ENCODE data around the gene COG5.
"Not testable (repeated sequence)": the region's sequence is repeated elsewhere in the genome, so short reads cannot be mapped to it uniquely, and the experiment has no call there.

COG5 gene

DNA sequence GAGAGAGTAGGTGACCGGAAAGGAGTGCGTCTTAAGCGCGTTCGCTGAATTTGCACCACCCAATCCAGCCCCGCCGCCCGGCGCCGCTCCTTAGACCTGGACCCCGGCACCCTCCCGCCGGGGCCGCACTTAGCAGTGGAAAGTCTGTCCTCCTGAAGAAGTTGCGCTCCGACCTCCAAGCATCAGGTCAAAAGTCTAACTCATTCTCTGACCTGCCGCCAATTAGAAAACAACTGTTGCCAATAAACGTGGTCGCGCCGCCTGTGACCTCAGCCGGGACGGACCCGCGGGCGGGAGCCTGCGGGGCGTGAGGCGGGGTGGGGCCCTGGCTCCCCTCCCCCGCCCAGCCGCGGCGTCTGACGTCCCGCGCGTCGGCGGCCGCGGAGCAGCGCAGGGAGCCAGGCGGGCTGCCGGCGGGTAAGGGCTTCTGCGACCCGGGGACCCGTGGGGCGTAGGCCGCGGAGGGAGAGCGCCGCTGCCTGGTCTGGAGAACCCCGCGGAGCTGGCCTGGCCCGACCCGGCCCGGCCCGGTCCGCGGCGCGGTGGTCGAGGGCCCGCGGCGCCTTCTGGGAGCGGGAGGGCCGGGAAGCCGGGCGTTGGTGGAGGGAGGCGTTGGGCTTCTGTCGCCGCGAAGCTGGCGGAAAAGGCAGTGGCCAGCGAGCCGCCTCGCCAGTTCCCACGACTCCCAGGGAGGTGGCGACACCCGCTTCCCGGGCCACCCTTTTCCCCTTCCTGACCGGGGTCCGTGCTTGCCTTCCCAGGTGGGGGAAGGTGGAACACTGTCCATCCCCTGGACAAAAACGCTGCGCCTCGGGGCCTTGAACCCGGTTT is 16.4 kb upstream of the COG5 start, which contains the start of gene BCAP29:
Gene BCAP29, plus strand, starts transcription at position 362 of the 831 bp plus-strand sequence. CDS start 527 bp downstream, outside the sequence.
- peak; percentile 79 for DNase-seq (ENCODE audit: low read depth)

DNA sequence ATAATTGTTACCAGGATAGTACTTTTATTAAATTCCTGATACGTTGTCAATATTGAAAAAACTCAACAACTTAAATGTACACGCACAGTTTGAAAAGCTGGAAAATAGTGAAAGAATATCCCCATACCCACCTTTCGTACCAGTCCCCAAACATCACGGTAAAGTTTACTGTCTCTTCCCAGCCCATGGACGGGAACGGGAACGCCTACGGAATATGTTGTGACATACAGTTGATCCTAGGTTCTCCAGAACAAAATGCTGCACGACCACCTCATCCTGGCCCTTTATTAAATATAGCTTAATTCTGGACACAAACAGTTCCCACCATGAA is 15.8 kb upstream of the COG5 start:
- no peak for DNase-seq (ENCODE audit: low read depth)

- DNase-seq (ENCODE audit: low read depth), result no peak
Observed at GRCh38 chr7:107573537-107573936, 9.8 kb upstream of the COG5 start.

DNA sequence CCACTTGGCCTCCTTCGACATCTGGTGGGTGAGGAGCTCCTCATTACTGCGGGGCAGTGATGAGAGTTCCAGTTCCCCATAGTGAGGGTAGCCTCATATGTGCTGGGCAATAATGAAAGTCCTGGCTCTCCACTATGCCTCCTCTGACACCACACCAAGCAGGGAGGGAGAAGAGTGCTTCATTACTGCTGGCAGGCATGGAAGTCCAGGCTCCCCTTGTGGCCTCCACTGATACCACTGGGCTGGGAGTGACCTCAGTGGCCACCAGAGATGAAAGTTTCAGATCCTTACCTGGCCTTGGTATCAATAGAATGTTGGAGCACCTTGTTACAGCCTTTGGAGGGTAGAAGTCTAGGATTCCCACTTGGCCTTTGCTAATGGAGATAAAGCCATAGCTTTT is 6.6 kb upstream of the COG5 start:
- DNase-seq (ENCODE audit: low read depth), result no peak

- DNase-seq (ENCODE audit: low read depth), result peak; percentile 90
Observed at GRCh38 chr7:107564553-107565298, 1.0 kb upstream of the COG5 start.

DNA sequence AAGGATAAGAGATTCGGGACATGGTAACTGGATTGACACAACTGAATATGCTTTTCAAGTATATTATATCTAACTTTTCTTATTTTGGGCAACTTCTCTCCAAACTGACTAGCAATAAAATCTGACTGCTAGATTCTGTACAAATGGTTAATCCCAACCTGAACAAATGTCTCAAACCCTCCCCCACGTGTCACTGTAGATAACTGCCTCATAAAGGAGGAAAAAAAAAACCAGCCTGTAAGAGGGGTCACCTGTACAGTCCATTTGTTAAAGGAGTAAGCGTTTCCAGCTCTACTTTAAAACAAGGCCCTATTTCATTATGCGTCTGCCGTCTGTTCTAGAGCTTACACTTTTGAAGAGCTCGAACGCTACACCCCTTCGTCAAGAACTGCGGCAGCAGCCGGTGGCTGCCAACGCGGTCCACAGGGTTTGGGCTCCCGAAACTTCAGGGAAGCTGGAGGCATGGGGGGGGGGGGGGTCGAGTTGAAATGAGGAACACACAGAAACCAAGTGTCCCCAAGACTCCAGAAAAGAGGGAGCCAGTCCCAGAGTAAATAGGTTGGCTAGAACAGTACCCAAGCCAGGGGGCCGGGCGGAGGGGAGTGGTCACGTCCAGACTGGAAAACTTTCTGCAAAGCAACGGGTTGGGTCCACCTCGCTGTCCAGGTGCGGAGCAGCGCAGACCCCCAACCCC is 492 bp downstream of the COG5 start:
- no peak for DNase-seq (ENCODE audit: low read depth)

DNA sequence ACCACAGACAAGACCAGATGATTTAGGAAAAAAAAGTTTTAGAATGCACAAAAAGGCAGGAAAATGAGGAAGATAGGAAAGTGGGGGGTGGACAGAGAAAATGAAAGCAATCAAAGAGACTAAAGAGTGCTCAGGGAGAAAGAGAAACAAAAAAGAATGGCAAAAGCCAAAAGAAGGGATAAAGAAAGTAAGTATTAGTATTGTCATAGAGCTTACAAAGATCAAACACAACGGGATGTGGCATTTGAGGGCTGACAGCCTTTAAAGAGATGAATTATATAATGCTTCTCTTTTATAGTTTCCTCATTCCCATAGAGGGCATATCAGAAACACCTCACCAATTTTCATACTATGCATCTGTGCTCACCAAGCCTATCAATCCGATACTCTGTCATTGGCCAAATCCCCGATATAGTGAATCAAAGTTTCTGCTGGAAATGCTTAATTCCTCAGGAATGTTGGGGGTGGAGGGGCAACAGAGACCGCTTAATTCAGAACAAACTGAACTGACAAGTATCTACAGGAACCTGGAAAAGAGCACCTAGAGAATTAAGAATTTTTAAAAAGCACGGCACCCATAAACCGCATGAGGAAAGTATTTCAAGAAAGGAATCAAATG is 2.7 kb downstream of the COG5 start:
- DNase-seq (ENCODE audit: low read depth), result peak; percentile 3

- DNase-seq (ENCODE audit: low read depth), result peak; percentile 70
Observed at GRCh38 chr7:107559864-107560263, 3.9 kb downstream of the COG5 start.

GRCh38 chr7:107555893-107556292 is 7.8 kb downstream of the COG5 start:
- no peak for DNase-seq (ENCODE audit: low read depth)

DNA sequence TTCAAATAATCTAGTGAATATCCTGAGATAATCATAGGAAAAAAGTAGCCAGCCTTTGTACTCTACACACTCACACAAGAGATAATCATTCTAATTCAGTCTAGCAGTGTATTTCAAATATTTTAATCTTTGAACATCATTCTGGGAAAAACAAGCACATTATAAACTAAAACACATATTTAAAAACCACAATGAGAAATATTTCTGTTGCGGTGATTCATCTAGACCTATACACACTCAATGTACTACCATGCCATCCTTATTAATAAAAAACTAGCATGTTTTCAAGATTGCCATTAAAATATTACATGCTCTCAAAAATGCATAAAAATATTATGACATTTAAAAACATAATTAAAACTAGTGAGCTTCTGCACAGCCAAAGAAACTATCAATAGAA is 11.8 kb downstream of the COG5 start:
- peak; percentile 50 for DNase-seq (ENCODE audit: low read depth)

GRCh38 chr7:107544848-107545591 is 18.7 kb downstream of the COG5 start:
- no peak for DNase-seq (ENCODE audit: low read depth)

GRCh38 chr7:107543338-107543993 is 20.3 kb downstream of the COG5 start:
- DNase-seq (ENCODE audit: low read depth), result no peak

- DNase-seq (ENCODE audit: low read depth), result no peak
Observed at GRCh38 chr7:107538001-107538400, 25.7 kb downstream of the COG5 start.

GRCh38 chr7:107537228-107537627 is 26.5 kb downstream of the COG5 start:
- DNase-seq (ENCODE audit: low read depth), result not testable (repeated sequence)

DNA sequence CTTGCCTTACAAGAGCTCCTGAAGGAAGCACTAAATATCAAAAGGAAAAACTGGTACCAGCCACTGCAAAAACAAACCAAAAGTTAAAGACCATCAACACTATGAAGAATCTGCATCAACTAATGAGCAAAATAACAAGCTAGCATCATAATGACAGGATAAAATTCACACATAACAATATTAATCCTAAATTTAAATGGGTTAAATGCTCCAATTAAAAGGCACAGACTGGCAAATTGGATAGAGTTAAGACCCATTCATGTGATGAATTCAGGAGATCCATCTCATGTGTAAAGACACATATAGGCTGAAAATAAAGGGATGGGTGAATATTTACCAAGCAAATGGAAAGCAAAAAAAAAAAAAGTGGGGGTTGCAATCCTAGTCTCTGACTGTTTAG is 29.6 kb downstream of the COG5 start:
- no peak for DNase-seq (ENCODE audit: low read depth)

GRCh38 chr7:107530751-107531150 is 33.0 kb downstream of the COG5 start:
- DNase-seq (ENCODE audit: low read depth), result no peak

DNA sequence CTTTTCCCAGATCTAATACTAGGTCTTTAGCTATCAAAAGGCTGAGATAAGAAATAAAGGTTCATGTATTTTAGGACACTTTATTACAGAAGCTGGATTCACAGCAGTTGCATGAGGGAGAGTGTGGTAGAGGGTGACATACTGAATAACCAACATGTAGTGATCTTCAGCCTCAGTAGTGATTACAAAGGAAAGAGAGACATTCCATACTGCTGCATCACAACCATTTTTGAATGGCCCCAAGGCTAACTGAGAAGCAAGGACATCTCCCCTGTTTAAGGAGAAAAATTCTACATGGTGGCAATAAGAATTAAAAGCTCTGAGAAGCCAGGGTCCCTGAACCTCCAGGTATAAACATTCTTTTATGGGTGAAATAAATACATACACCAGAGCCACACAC is 35.3 kb downstream of the COG5 start:
- peak; percentile 85 for DNase-seq (ENCODE audit: low read depth)

- no peak for DNase-seq (ENCODE audit: low read depth)
Observed at GRCh38 chr7:107527196-107527595, 36.5 kb downstream of the COG5 start.

DNA sequence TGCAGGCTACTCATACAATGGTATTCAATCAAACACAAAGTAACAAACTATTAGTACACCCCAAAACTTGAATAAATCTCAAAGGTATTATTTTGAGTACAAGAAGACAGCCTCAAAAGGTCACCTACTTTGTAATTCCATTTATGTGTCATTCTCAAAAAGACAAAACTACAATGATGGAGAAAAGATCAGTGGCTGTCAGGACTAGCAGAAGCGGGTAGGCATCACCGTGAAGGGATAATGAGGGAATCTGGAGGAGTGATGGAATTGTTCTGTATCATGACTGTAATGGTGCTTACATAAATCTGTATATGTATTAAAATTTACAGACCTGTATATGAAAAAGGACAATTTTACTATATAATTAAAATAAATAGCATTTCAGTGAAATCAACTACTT is 37.0 kb downstream of the COG5 start:
- no peak for DNase-seq (ENCODE audit: low read depth)

GRCh38 chr7:107506674-107507339 is 56.9 kb downstream of the COG5 start:
- DNase-seq (ENCODE audit: low read depth), result no peak

All from EH (cell line).